Measurements from ENCODE around the gene SLC4A9.

The SLC4A9 gene

GRCh38 chr5:140329739-140330481 is 30.1 kb upstream of the SLC4A9 start:
- Histone ChIP-seq H3F3A (ENCODE audit: control insufficient read depth, insufficient read depth) (no peaks in the 10 kb centered on the region), H3K4me2 (ENCODE audit: low read length) (no peak overlapping the region), H3K36me3 (ENCODE audit: control insufficient read depth, low read length) (no peaks in the 10 kb centered on the region), H3K27ac (ENCODE audit: low read depth, low read length) (no peak overlapping the region), H3K4me3 (ENCODE audit: low read length) (no peak overlapping the region), H3K27me3 (ENCODE audit: control insufficient read depth, low read length) (peaks cover 17% of the 10 kb centered on the region), H3K9me3 (ENCODE audit: control insufficient read depth, insufficient read depth, low read length) (no peaks in the 10 kb centered on the region), H3K4me1 (ENCODE audit: control insufficient read depth, low read length) (no peaks in the 10 kb centered on the region), H3K79me2 (ENCODE audit: control insufficient read depth, low read length) (no peaks in the 10 kb centered on the region), H3K9me2 (replicated peaks; ENCODE audit: control insufficient read depth, low read length) (no peaks in the 10 kb centered on the region), H4K20me1 (ENCODE audit: control insufficient read depth, insufficient read depth, low read depth, low read length) (no peaks in the 10 kb centered on the region)
- TF ChIP-seq CTCF (IDR thresholded peaks at IDR 0.05; ENCODE audit: low read depth, low read length, poor library complexity, severe bottlenecking) (no peak), EZH2phosphoT487 (IDR thresholded peaks at IDR 0.05; ENCODE audit: borderline replicate concordance, low read length) (no peak)

GRCh38 chr5:140331638-140332037 is 28.4 kb upstream of the SLC4A9 start:
- no peaks in the 10 kb centered on the region for H3F3A ChIP-seq (ENCODE audit: control insufficient read depth, insufficient read depth)
- TF ChIP-seq EZH2phosphoT487 (IDR thresholded peaks at IDR 0.05; ENCODE audit: borderline replicate concordance, low read length) (no peak), CTCF (IDR thresholded peaks at IDR 0.05; ENCODE audit: low read depth, low read length, poor library complexity, severe bottlenecking) (no peak)
- no peaks in the 10 kb centered on the region for H3K79me2 ChIP-seq (ENCODE audit: control insufficient read depth, low read length)
- H3K4me3 ChIP-seq (ENCODE audit: low read length), result no peak overlapping the region
- H3K4me1 ChIP-seq (ENCODE audit: control insufficient read depth, low read length), result no peaks in the 10 kb centered on the region
- no peak overlapping the region for H3K4me2 ChIP-seq (ENCODE audit: low read length)
- H3K36me3 ChIP-seq (ENCODE audit: control insufficient read depth, low read length), result no peaks in the 10 kb centered on the region
- no peaks in the 10 kb centered on the region for H3K9me2 ChIP-seq (replicated peaks; ENCODE audit: control insufficient read depth, low read length)
- H3K9me3 ChIP-seq (ENCODE audit: control insufficient read depth, insufficient read depth, low read length), result no peaks in the 10 kb centered on the region
- peaks cover 14% of the 10 kb centered on the region for H3K27me3 ChIP-seq (ENCODE audit: control insufficient read depth, low read length)
- no peaks in the 10 kb centered on the region for H4K20me1 ChIP-seq (ENCODE audit: control insufficient read depth, insufficient read depth, low read depth, low read length)
- H3K27ac ChIP-seq (ENCODE audit: low read depth, low read length), result no peak overlapping the region

- Histone ChIP-seq H3K9me2 (replicated peaks; ENCODE audit: control insufficient read depth, low read length) (no peaks in the 10 kb centered on the region), H3F3A (ENCODE audit: control insufficient read depth, insufficient read depth) (no peaks in the 10 kb centered on the region), H3K27me3 (ENCODE audit: control insufficient read depth, low read length) (peaks cover 10% of the 10 kb centered on the region; the same call in 1 of the 2 replicates), H3K4me2 (ENCODE audit: low read length) (no peak overlapping the region), H3K27ac (ENCODE audit: low read depth, low read length) (no peak overlapping the region), H4K20me1 (ENCODE audit: control insufficient read depth, insufficient read depth, low read depth, low read length) (no peaks in the 10 kb centered on the region; the same call in 1 of the 2 replicates), H3K9me3 (ENCODE audit: control insufficient read depth, insufficient read depth, low read length) (no peaks in the 10 kb centered on the region), H3K79me2 (ENCODE audit: control insufficient read depth, low read length) (no peaks in the 10 kb centered on the region), H3K4me3 (ENCODE audit: low read length) (no peak overlapping the region), H3K4me1 (ENCODE audit: control insufficient read depth, low read length) (peaks cover 9% of the 10 kb centered on the region), H3K36me3 (ENCODE audit: control insufficient read depth, low read length) (no peaks in the 10 kb centered on the region)
- TF ChIP-seq EZH2phosphoT487 (IDR thresholded peaks at IDR 0.05; ENCODE audit: borderline replicate concordance, low read length) (no peak), CTCF (IDR thresholded peaks at IDR 0.05; ENCODE audit: low read depth, low read length, poor library complexity, severe bottlenecking) (no peak)
These were observed 23.6 kb upstream of the SLC4A9 start for GRCh38 chr5:140336388-140336787.
